Right cardiac atrium (tissue), 5 donors: Measurements from ENCODE around the gene CALD1. TPM values are rescaled to one million over a fixed set of nuclear protein-coding genes. Genes with fewer than 3 reads are reported as not detected.
A peak's percentile ranks its signal among the peaks of the same experiment; 100 is the strongest.

Experiments used
- ATAC-seq, 2 donors: fragments of 200-7000 bp; cut with Tn5 transposase; one replicate each; pipeline versions ENCODE4 v1.8.0 to v1.9.1; 2020; ENCODE audit warnings: moderate library complexity in 2 of 2, mild to moderate bottlenecking in 1 of 2
- DNase-seq, 3 donors: peaks; one replicate each; pipeline ENCODE4 v3.0.0-alpha.2; 2020
- H3K27ac ChIP-seq: one replicate; pipeline ENCODE4 v1.5.1; 2013; ENCODE audit warnings: mild to moderate bottlenecking, low read length, control low read depth, moderate library complexity
- H3K27me3 ChIP-seq: one replicate; pipeline ENCODE4 v1.6.1; 2013; ENCODE audit not compliant: control insufficient read depth, insufficient read depth
- H3K4me1 ChIP-seq: one replicate; pipeline ENCODE4 v1.6.1; 2013; ENCODE audit warnings: low read length; ENCODE audit not compliant: control insufficient read depth, insufficient read depth
- H3K4me3 ChIP-seq: one replicate; pipeline ENCODE4 v1.5.1; 2013; ENCODE audit warnings: low read length, control low read depth
- H3K9me3 ChIP-seq: one replicate; pipeline ENCODE4 v1.6.1; 2013; ENCODE audit warnings: low read length; ENCODE audit not compliant: control insufficient read depth
- WGBS: extraction: QIAGEN DNeasy Blood & Tissue Kit; methylation state at CpG from one replicate; pipeline ENCODE4 v1.1.7; 2013; 5-methylcytosine and 5-hydroxymethylcytosine counted together
- intact Hi-C, 4 donors: fragments of 100-400 bp; cut with DNase I; formaldehyde crosslinking; loops; one replicate each; pipeline versions ENCODE4 v1.11.0 to v1.14.0; 2022 to 2023
- polyA plus RNA-seq: library from polyadenylated mRNA; stranded (reverse); fragments of 200-250 nt; gene quantifications from one replicate; pipeline ENCODE4 v1.2.3, GENCODE V29; 2013
- total RNA-seq, 4 donors: library from RNA; stranded (reverse); fragmentation: NEBNext Ultra II Directional; extraction: Animal tissue kit (Norgen Biotek cat#: 25700); gene quantifications; one replicate each; pipeline ENCODE4 v1.2.1, GENCODE V29; 2021
- donor health status: healthy with polysubstance abuse.
- donor health status: DM: no; HTN: yes; CAD: no.
- donor health status: DM: no; HTN: no; CAD: no.
- donor health status: DM: no; HTN: yes; CAD: no; lungs with severe emphysema.
- donor health status: DM: yes; HTN: yes; CAD: no.

CALD1 gene
- total and polyA plus RNA-seq, 5 donors = 93.9 to 214 (median 135) TPM

- H3K27me3 ChIP-seq = no peaks in the 10 kb centered on the region
- 34% methylated on average over 2 of the region's 2 CpGs for WGBS
- no peaks in the 10 kb centered on the region for H3K9me3 ChIP-seq
- H3K27ac ChIP-seq = peak overlapping the region; percentile 61
- DNase-seq = peak in 1 of 3 donors; percentile 74
- peaks cover 4% of the 10 kb centered on the region for H3K4me1 ChIP-seq
- intact Hi-C loops = loop anchor here in 2 of 4 donors (5.0 to 10.0 kb wide), 2 partner anchors 46 to 48 kb away; no protein-coding TSS in a partner anchor
- ATAC-seq = peak; percentile 33 to 53
- no peak overlapping the region for H3K4me3 ChIP-seq
Observed at GRCh38 chr7:134742688-134743350, 36.6 kb upstream of the CALD1 start.

DNA sequence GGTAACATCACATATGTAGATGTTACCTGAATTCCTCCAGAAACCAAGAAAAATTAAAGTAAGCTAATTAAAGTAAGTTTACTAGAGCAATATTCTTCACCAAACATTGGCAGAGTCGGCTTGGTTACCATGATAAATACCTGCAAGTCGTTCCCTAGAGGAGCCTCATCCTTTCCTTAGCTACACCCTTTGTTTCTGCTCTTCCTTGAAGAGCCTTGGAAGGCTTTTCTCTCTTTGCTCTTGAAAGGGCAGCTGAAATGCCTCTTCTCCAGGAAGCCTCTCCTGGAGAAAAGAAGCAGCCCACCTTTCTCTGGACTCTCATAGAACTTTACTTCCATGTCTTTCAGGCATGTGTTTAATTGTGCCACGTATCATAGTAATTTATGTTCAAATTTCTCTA is 34.9 kb upstream of the CALD1 start:
- Histone ChIP-seq H3K4me3 (no peak overlapping the region), H3K4me1 (peaks cover 4% of the 10 kb centered on the region), H3K27me3 (no peaks in the 10 kb centered on the region), H3K9me3 (no peaks in the 10 kb centered on the region), H3K27ac (no peak overlapping the region)
- ATAC-seq = no peak
- intact Hi-C loops = loop anchor here in 2 of 4 donors (5.0 to 10.0 kb wide), 2 partner anchors 47 to 50 kb away; no protein-coding TSS in a partner anchor
- DNase-seq = no peak
- 84% methylated on average over 3 of the region's 3 CpGs for WGBS

DNA sequence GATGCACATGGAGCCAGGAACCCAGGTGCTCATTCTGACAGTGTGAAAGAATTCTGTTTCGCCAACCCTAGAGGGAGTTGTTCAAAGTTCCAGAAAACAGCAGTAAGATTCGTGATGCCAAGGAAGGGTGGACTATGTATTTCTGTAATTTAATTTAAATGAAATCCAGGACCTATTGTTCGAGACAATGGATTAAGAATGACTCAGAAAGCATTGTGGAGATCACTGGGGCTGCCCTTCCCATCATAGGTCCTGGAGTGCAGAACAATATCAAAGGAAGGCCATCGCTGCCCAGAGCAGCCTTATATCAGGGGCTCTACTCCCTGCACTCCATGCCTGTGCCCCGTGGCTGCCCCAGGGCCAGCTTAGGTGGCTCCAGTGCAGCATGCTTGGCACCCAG is 32.1 kb upstream of the CALD1 start:
- DNase-seq = no peak
- Histone ChIP-seq H3K27ac (no peak overlapping the region), H3K9me3 (no peaks in the 10 kb centered on the region), H3K4me1 (peaks cover 2% of the 10 kb centered on the region), H3K4me3 (no peak overlapping the region), H3K27me3 (no peaks in the 10 kb centered on the region)
- ATAC-seq = no peak
- intact Hi-C loops = loop anchor here in 1 of 4 donors (10.0 kb wide), 1 partner anchor 53 kb away; no protein-coding TSS in a partner anchor
- WGBS = 84% methylated on average over 5 of the region's 5 CpGs

DNA sequence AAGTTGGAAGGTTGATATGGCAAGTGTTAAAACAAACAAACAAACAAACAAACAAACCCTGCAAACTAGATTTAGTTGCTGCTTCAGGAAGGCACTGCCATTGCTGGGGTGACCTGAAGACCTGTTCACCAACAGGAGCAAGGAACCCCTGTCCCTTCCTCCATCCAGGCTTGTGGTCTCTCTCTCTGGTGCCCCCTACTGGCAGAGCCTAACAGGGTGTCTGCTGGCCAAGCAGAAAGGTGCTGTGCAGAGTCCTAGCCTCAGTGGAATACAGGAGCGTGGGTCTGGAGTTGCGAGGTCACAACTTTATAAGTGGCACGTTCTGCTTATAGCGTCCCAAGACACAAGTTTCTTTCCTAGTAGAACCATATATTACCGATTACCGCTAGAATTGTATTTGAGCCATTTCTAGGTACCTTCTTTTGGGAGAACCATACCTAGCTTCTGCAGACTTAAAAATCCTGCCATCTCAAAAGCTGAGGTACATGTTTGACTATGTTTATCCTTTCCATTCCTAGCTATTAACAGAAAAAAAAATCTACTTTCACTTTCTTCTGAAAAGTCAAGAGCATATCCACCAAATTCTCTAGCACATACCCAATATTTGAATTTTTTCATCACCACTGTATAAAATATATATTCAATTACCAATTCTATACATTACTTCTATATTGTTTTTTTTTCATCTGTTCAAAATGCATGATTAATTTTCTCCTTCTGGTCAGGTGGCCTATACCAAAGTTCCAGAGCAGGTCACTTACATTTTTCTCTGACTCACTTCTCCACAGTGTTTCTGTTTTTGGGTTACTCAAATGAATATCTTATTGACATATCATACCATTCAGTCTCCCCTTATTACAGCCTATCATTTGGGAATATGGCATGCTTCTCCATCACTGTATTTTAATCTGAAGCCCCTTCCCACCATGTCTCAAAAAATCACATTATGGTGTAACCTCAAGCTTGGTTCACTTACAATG is 29.1 kb upstream of the CALD1 start:
- DNase-seq (peak; percentile 45 to 70 (median 56)), ATAC-seq (peak; percentile 69 to 81)

GRCh38 chr7:134752006-134752760 is 27.3 kb upstream of the CALD1 start:
- no peak for ATAC-seq
- Histone ChIP-seq H3K4me1 (no peaks in the 10 kb centered on the region), H3K9me3 (no peaks in the 10 kb centered on the region), H3K4me3 (no peak overlapping the region), H3K27ac (no peak overlapping the region), H3K27me3 (no peaks in the 10 kb centered on the region)
- WGBS = 66% methylated on average over 6 of the region's 6 CpGs
- no peak for DNase-seq
- intact Hi-C loops = loop anchor here in 2 of 4 donors (10.0 kb wide), 2 partner anchors 57 to 203 kb away; no protein-coding TSS in a partner anchor

More for the DNA sequence above, 29.1 kb upstream of the CALD1 start:
- no peaks in the 10 kb centered on the region for H3K9me3 ChIP-seq
- H3K27ac ChIP-seq = no peak overlapping the region
- no peaks in the 10 kb centered on the region for H3K27me3 ChIP-seq
- H3K4me3 ChIP-seq = no peak overlapping the region
- intact Hi-C loops = loop anchor here in 2 of 4 donors (10.0 kb wide), 2 partner anchors 56 to 204 kb away; no protein-coding TSS in a partner anchor
- WGBS = 81% methylated on average over 6 of the region's 6 CpGs
- no peaks in the 10 kb centered on the region for H3K4me1 ChIP-seq

- Histone ChIP-seq H3K4me3 (no peak overlapping the region), H3K4me1 (no peaks in the 10 kb centered on the region), H3K27me3 (no peaks in the 10 kb centered on the region), H3K9me3 (no peaks in the 10 kb centered on the region), H3K27ac (no peak overlapping the region)
- ATAC-seq (no peak), DNase-seq (peak in 2 of 3 donors; percentile 21 to 71)
- 48% methylated on average over 1 of the region's 1 CpG for WGBS
- intact Hi-C loops = loop anchor here in 2 of 4 donors (10.0 kb wide), 2 partner anchors 61 to 199 kb away; no protein-coding TSS in a partner anchor
Observed at GRCh38 chr7:134755422-134756022, 23.9 kb upstream of the CALD1 start.

DNA sequence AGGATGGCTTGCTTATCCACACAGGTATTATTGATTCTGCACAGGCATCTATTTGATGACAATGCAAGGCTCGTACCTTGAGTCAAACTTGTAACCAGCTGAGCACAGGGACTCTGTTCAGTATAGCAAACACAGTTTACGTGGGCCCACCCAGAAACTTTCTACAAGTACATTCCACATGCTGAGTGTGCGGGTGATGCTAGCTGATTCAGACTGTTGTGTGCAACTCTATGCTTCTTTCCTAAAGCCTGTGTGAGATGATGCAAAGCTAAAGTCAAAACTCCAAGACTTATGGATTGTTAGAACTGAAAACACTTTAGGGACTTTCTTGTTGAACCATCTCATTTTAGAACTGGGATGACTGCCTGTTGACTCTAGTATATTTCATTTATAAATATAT is 21.5 kb upstream of the CALD1 start:
- WGBS = 92% methylated on average over 3 of the region's 3 CpGs

GRCh38 chr7:134758981-134759380 is 20.5 kb upstream of the CALD1 start:
- H3K27ac ChIP-seq = no peak overlapping the region

More for the DNA sequence above, 21.5 kb upstream of the CALD1 start:
- Histone ChIP-seq H3K27me3 (no peaks in the 10 kb centered on the region), H3K9me3 (no peaks in the 10 kb centered on the region), H3K4me3 (no peak overlapping the region), H3K27ac (no peak overlapping the region), H3K4me1 (no peaks in the 10 kb centered on the region)
- ATAC-seq (no peak), DNase-seq (no peak)
- intact Hi-C loops = loop anchor here in 2 of 4 donors (10.0 kb wide), 2 partner anchors 63 to 197 kb away; no protein-coding TSS in a partner anchor

GRCh38 chr7:134761266-134761665 is 18.2 kb upstream of the CALD1 start:
- no peaks in the 10 kb centered on the region for H3K9me3 ChIP-seq
- H3K27me3 ChIP-seq = no peaks in the 10 kb centered on the region
- ATAC-seq (no peak), DNase-seq (no peak)
- H3K4me3 ChIP-seq = no peak overlapping the region
- 56% methylated on average over 5 of the region's 5 CpGs for WGBS
- peaks cover 1% of the 10 kb centered on the region for H3K4me1 ChIP-seq
- H3K27ac ChIP-seq = no peak overlapping the region
- intact Hi-C loops = no loop called here

More at GRCh38 chr7:134758981-134759380, 20.5 kb upstream of the CALD1 start:
- intact Hi-C loops = loop anchor here in 2 of 4 donors (10.0 kb wide), 2 partner anchors 64 to 196 kb away; no protein-coding TSS in a partner anchor
- Histone ChIP-seq H3K27me3 (no peaks in the 10 kb centered on the region), H3K9me3 (no peaks in the 10 kb centered on the region), H3K4me3 (no peak overlapping the region), H3K4me1 (no peaks in the 10 kb centered on the region)
- DNase-seq = no peak
- WGBS = 59% methylated on average over 1 of the region's 1 CpG
- no peak for ATAC-seq

DNA sequence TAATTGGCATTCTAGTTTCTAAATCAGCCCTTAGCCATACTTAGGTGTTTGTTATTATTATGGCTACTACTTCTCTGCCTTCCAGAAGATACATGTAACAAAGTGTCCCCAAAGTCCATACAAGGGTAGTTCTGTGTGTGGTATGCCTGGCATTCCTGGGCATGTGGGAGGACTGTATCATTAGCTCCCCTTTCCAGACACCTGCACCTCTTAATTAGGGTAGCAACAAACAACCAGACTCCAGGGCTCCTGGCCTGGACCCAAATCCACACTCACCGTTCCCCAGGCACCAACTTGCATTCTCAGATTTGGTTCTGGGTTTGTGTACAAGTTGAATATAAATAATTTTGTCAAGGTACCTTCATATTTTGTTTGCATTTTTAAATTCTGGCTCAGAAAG is 15.5 kb upstream of the CALD1 start:
- Histone ChIP-seq H3K9me3 (no peaks in the 10 kb centered on the region), H3K27ac (no peak overlapping the region), H3K4me1 (peaks cover 7% of the 10 kb centered on the region), H3K4me3 (no peak overlapping the region), H3K27me3 (no peaks in the 10 kb centered on the region)
- 71% methylated on average over 1 of the region's 1 CpG for WGBS
- DNase-seq (peak in 2 of 3 donors; percentile 37 to 55), ATAC-seq (peak in 1 of 2 donors; percentile 58)
- intact Hi-C loops = no loop called here
